ENCODE data around the gene PREX1.

PREX1 gene

GRCh38 chr20:48747840-48748414 is 79.9 kb downstream of the PREX1 start:
- Histone ChIP-seq H3K36me3 (ENCODE audit: control insufficient read depth, insufficient read depth, low read length) (peaks cover 20% of the 10 kb centered on the region), H3K27me3 (replicated peaks; ENCODE audit: control insufficient read depth, insufficient read depth, low read length) (no peaks in the 10 kb centered on the region), H3K4me3 (replicated peaks; ENCODE audit: low read depth, low read length) (no peak overlapping the region)
- DNase-seq (ENCODE audit: extremely low read depth, insufficient read length): no peak
- no peak for TF ChIP-seq CTCF (IDR thresholded peaks at IDR 0.05; ENCODE audit: insufficient read depth, low read length, poor library complexity, severe bottlenecking)

GRCh38 chr20:48745330-48745729 is 82.5 kb downstream of the PREX1 start:
- peaks cover 29% of the 10 kb centered on the region for H3K36me3 ChIP-seq (ENCODE audit: control insufficient read depth, insufficient read depth, low read length)
- TF ChIP-seq CTCF (IDR thresholded peaks at IDR 0.05; ENCODE audit: insufficient read depth, low read length, poor library complexity, severe bottlenecking): no peak
- no peak overlapping the region for H3K4me3 ChIP-seq (replicated peaks; ENCODE audit: low read depth, low read length)
- DNase-seq (ENCODE audit: extremely low read depth, insufficient read length): no peak
- no peaks in the 10 kb centered on the region for H3K27me3 ChIP-seq (replicated peaks; ENCODE audit: control insufficient read depth, insufficient read depth, low read length)

- no peak for DNase-seq (ENCODE audit: extremely low read depth, insufficient read length)
- Histone ChIP-seq H3K4me3 (replicated peaks; ENCODE audit: low read depth, low read length) (no peak overlapping the region), H3K36me3 (ENCODE audit: control insufficient read depth, insufficient read depth, low read length) (peaks cover 32% of the 10 kb centered on the region), H3K27me3 (replicated peaks; ENCODE audit: control insufficient read depth, insufficient read depth, low read length) (no peaks in the 10 kb centered on the region)
- TF ChIP-seq CTCF (IDR thresholded peaks at IDR 0.05; ENCODE audit: insufficient read depth, low read length, poor library complexity, severe bottlenecking): no peak
These were observed 83.3 kb downstream of the PREX1 start for GRCh38 chr20:48744515-48744914.

GRCh38 chr20:48743807-48744206 is 84.0 kb downstream of the PREX1 start:
- TF ChIP-seq CTCF (IDR thresholded peaks at IDR 0.05; ENCODE audit: insufficient read depth, low read length, poor library complexity, severe bottlenecking): no peak
- H3K27me3 ChIP-seq (replicated peaks; ENCODE audit: control insufficient read depth, insufficient read depth, low read length): no peaks in the 10 kb centered on the region
- DNase-seq (ENCODE audit: extremely low read depth, insufficient read length): no peak
- peaks cover 32% of the 10 kb centered on the region for H3K36me3 ChIP-seq (ENCODE audit: control insufficient read depth, insufficient read depth, low read length)
- no peak overlapping the region for H3K4me3 ChIP-seq (replicated peaks; ENCODE audit: low read depth, low read length)

- Histone ChIP-seq H3K36me3 (ENCODE audit: control insufficient read depth, insufficient read depth, low read length) (peaks cover 32% of the 10 kb centered on the region), H3K4me3 (replicated peaks; ENCODE audit: low read depth, low read length) (no peak overlapping the region), H3K27me3 (replicated peaks; ENCODE audit: control insufficient read depth, insufficient read depth, low read length) (no peaks in the 10 kb centered on the region)
- DNase-seq (ENCODE audit: extremely low read depth, insufficient read length): no peak
- no peak for TF ChIP-seq CTCF (IDR thresholded peaks at IDR 0.05; ENCODE audit: insufficient read depth, low read length, poor library complexity, severe bottlenecking)
These were observed 84.7 kb downstream of the PREX1 start for GRCh38 chr20:48742912-48743680.
